ENCODE data around the gene HHIPL1. TPM values are rescaled to one million over a fixed set of nuclear protein-coding genes. Genes with fewer than 3 reads are reported as not detected.
"Not testable (repeated sequence)": the region's sequence is repeated elsewhere in the genome, so short reads cannot be mapped to it uniquely, and the experiment has no call there.

HHIPL1 gene
- total RNA-seq, 1 donor from 2014 or later, result not detected

DNA sequence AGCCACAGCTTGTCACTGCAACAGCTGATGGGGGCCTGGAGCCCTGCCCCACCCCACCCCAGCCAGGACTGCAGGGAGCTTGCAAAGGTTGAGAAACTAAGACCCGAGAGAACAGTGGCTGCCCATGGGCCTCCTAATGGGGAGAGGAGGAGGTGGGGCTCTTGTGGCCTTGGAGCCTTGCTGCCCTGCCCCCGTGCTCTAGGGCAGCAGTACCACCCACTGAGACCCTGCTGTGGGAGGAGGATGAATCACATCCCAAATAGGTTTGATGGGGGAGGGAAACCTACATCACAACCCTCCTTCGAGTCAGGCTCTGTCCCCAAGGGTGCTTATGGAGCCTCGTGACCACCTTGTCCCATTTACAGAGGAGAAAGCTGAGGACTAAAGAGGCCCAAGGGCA is 15.9 kb downstream of the HHIPL1 start:
- Mint-ChIP-seq H3K27ac (no peak overlapping the region), H3K27me3 (ENCODE audit: low read depth) (peaks cover 33% of the 10 kb centered on the region), H3K36me3 (ENCODE audit: low read depth) (no peaks in the 10 kb centered on the region), H3K9me3 (no peaks in the 10 kb centered on the region), H3K4me1 (ENCODE audit: low read depth) (no peaks in the 10 kb centered on the region), H3K4me3 (ENCODE audit: low read depth) (no peak overlapping the region)
- no peak for DNase-seq (ENCODE audit: low spot score)
- intact Hi-C loops (cut with micrococcal nuclease), result no loop called here

DNA sequence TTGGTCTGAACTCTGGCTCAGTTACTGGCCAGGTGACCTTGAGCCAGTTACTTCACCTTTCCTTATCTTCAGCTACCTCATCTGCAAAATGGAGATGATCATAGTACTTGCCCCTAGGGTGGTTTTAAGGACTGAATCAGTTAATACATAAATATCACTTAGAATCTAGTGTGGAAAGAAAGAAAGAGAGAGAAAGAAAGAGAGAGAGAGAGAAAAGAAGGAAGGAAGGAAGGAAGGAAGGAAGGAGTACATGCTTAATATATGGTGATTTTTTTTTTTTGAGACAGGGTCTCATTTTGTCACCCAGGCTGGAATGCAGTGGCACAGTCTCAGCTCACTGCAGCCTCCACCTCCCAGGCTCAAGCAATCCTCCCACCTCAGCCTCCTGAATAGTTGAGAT is 16.3 kb downstream of the HHIPL1 start:
- intact Hi-C loops (cut with micrococcal nuclease), result not testable (repeated sequence)

DNA sequence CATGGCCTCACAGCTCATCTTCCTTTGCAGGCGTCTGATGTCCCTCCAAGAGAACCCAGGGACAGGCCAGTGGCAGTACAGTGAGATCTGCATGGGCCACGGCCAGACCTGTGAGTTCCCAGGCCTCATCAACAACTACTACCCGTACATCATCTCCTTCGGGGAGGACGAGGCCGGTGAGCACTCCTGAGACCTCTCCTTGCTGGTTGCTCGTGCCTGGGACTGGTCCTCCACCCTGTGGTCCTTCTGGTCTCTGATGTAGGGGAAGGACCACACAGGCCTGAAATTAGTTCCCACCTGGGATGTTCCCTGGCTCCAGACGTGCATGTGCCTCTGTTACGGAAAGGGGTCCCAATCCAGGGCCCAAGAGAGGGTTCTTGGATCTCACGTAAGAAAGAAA is 17.9 kb downstream of the HHIPL1 start:
- H3K9me3 Mint-ChIP-seq, result no peaks in the 10 kb centered on the region
- peaks cover 26% of the 10 kb centered on the region for H3K27me3 Mint-ChIP-seq (ENCODE audit: low read depth)
- intact Hi-C loops (cut with micrococcal nuclease), result no loop called here
- H3K27ac Mint-ChIP-seq, result no peak overlapping the region
- H3K4me1 Mint-ChIP-seq (ENCODE audit: low read depth), result no peaks in the 10 kb centered on the region
- H3K36me3 Mint-ChIP-seq (ENCODE audit: low read depth), result no peaks in the 10 kb centered on the region
- DNase-seq (ENCODE audit: low spot score), result no peak
- H3K4me3 Mint-ChIP-seq (ENCODE audit: low read depth), result no peak overlapping the region

More for the DNA sequence above, 16.3 kb downstream of the HHIPL1 start:
- H3K9me3 Mint-ChIP-seq; H3K4me3 Mint-ChIP-seq (ENCODE audit: low read depth); H3K36me3 Mint-ChIP-seq (ENCODE audit: low read depth); H3K4me1 Mint-ChIP-seq (ENCODE audit: low read depth); H3K27ac Mint-ChIP-seq; DNase-seq (ENCODE audit: low spot score): not testable (repeated sequence)
- peaks cover 31% of the 10 kb centered on the region for H3K27me3 Mint-ChIP-seq (ENCODE audit: low read depth)

DNA sequence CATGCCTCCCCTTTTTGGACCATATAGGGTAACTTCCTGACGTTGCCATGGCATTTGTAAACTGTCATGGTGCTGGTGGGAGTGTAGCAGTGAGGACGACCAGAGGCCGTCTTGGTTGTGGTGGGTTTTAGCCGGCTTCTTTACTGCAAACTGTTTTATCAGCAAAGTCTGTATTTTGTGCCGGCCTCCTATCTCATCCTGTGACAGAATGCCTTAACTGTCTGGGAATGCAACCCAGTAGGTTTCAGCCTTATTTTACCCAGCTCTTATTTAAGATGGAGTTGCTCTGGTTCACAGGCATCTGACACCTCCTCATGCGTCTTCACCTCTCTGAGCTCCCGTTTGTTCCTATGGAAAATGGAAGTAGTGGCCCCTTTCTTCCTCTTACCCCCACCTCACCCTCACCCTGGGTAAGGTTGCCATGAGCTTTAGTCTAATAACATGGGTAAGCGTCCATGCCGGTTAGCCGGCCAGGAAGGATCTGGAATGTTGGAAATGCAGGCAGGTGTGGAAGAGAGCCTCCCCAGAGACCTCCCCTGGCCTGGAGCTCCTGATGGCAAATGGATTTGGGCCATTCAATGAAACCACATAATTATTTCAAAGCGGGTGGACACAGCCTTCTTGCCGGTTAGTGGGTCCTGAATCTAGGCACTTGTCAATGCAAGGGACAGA is 18.6 kb downstream of the HHIPL1 start:
- intact Hi-C loops (cut with micrococcal nuclease), result no loop called here
- Mint-ChIP-seq H3K4me1 (ENCODE audit: low read depth) (no peaks in the 10 kb centered on the region), H3K9me3 (no peaks in the 10 kb centered on the region), H3K27me3 (ENCODE audit: low read depth) (peaks cover 19% of the 10 kb centered on the region), H3K36me3 (ENCODE audit: low read depth) (no peaks in the 10 kb centered on the region), H3K4me3 (ENCODE audit: low read depth) (no peak overlapping the region), H3K27ac (no peak overlapping the region)
- no peak for DNase-seq (ENCODE audit: low spot score)

DNA sequence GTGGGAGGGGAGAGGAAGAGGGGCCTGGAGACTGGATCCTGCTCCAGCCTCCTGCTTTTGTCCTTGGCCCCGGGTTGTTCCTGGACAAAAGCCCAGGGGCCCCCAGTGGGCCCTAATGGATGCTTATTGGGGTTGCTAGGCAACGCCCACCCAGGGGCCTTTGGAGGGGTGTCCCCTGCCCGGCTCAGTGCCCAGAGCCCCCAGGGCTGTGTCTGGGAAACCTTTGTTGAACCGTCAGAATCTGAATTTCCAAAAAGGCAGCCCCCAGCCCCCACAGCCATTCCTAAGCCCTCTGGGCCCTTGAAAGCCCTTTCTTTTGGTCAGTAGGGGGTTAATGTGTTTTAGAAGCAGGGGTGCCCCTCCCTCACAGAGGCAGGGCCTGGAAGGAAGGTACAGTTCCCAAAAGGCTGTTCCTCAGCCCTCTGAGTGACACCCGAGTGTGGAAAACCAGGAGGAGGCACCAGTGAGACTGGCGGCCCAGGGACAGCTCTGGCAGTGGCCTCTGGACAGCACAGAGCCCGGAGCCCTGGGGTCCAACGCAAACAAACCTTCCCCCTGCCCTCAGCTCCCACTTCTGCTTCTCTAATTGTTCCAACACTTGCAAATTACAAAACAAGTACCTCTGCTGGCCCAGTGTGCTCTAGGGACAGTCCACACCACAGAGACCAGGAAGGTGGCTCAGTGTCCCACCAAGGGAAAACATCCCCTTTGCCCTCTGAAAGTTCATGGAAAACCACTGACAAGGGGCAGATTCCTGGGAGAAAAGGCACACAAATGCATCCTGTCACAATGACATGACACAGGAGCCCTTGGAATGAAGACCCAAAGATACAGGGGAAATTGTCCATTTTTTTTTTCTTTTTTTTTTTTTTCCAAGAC is 19.4 kb downstream of the HHIPL1 start:
- Mint-ChIP-seq H3K4me1 (ENCODE audit: low read depth) (no peaks in the 10 kb centered on the region), H3K36me3 (ENCODE audit: low read depth) (no peaks in the 10 kb centered on the region), H3K9me3 (no peaks in the 10 kb centered on the region), H3K27ac (no peak overlapping the region), H3K27me3 (ENCODE audit: low read depth) (peaks cover 14% of the 10 kb centered on the region), H3K4me3 (ENCODE audit: low read depth) (no peak overlapping the region)
- no peak for DNase-seq (ENCODE audit: low spot score)
- intact Hi-C loops (cut with micrococcal nuclease), result no loop called here

DNA sequence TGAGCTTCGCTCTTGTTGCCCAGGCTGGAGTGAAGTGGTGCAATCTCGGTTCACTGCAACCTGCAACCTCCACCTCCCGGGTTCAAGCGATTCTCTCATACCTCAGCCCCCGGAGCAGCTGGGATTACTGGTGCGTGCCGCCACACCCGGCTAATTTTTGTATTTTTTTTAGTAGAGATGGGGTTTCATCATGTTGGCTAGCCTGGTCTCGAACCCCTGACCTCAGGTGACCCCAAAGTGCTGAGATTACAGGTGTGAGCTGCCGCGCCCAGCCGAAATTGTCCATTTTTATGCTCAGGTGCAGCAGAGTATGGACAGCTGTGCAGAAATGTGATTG is 20.0 kb downstream of the HHIPL1 start:
- Mint-ChIP-seq H3K27me3 (ENCODE audit: low read depth) (peaks cover 13% of the 10 kb centered on the region), H3K4me3 (ENCODE audit: low read depth) (no peak overlapping the region), H3K36me3 (ENCODE audit: low read depth) (no peaks in the 10 kb centered on the region), H3K4me1 (ENCODE audit: low read depth) (no peaks in the 10 kb centered on the region), H3K27ac (no peak overlapping the region), H3K9me3 (no peaks in the 10 kb centered on the region)
- intact Hi-C loops (cut with micrococcal nuclease), result no loop called here
- DNase-seq (ENCODE audit: low spot score), result no peak

DNA sequence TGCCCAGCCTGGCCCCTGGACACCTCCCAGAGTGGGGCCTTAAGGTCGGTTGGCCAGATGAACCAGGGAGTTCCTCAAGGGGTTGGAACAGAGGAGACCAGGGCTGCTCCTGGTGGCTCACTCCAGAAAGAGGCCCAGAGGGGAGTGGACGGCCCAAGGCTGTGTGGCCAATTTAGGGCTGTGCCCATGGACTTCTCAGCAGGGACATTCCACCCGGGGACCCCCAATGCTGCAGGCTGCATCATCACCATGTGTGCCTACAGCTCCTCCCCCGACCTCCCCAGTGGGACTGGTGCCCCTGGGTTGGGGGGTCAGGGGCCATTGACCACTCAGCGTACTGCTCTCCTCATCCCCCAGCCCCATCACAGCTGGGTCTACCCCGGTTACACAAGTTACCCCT is 21.6 kb downstream of the HHIPL1 start:
- DNase-seq (ENCODE audit: low spot score), result no peak
- Mint-ChIP-seq H3K27me3 (ENCODE audit: low read depth) (no peaks in the 10 kb centered on the region), H3K27ac (no peak overlapping the region), H3K4me1 (ENCODE audit: low read depth) (no peaks in the 10 kb centered on the region), H3K4me3 (ENCODE audit: low read depth) (no peak overlapping the region), H3K36me3 (ENCODE audit: low read depth) (no peaks in the 10 kb centered on the region), H3K9me3 (no peaks in the 10 kb centered on the region)
- intact Hi-C loops (cut with micrococcal nuclease), result no loop called here

DNA sequence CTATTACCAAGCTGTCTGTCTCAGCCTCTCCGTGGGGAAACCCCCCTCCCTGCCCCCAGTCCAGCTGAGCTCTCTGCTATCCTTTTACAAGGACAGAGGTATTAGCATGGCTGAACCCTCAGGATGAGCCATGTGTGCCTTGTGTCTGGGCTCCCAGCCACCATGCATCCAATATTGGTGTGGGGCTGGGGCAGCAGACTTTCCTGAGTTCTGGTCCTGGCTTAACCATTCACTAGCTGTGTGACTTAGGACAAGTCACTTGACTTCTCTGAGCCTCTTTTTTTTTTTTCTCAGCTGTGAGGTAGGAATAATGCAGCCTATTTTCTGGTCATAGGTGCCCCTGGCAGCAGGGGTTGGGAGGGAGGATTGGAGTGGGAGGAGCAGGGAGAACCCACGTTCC is 22.1 kb downstream of the HHIPL1 start:
- Mint-ChIP-seq H3K4me1 (ENCODE audit: low read depth) (no peaks in the 10 kb centered on the region), H3K36me3 (ENCODE audit: low read depth) (no peaks in the 10 kb centered on the region), H3K9me3 (no peaks in the 10 kb centered on the region), H3K27ac (no peak overlapping the region), H3K27me3 (ENCODE audit: low read depth) (no peaks in the 10 kb centered on the region), H3K4me3 (ENCODE audit: low read depth) (no peak overlapping the region)
- intact Hi-C loops (cut with micrococcal nuclease), result no loop called here
- DNase-seq (ENCODE audit: low spot score), result no peak

DNA sequence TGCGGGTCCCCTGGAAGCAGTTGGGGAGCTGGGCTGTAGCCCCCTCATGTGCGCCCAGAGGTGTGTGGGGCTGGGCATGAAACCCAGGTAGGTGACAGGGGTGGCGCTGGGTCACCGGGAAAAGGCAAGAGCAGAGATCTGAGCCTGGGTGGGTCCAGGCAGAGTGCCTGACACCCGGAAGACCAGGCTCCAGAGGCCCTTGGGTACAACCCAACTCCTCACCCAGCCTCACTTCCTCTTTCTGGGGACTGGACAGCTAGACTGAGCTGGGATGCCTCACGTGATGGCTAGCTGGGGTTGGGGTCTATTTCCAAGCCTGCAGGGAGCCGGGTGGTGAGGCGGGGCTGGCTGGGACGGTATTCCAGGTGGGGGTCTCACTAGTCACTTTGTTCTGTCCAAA is 22.9 kb downstream of the HHIPL1 start:
- H3K27me3 Mint-ChIP-seq (ENCODE audit: low read depth), result no peaks in the 10 kb centered on the region
- no peak overlapping the region for H3K4me3 Mint-ChIP-seq (ENCODE audit: low read depth)
- H3K9me3 Mint-ChIP-seq, result no peaks in the 10 kb centered on the region
- H3K4me1 Mint-ChIP-seq (ENCODE audit: low read depth), result peaks cover 3% of the 10 kb centered on the region
- no peak for DNase-seq (ENCODE audit: low spot score)
- intact Hi-C loops (cut with micrococcal nuclease), result no loop called here
- H3K36me3 Mint-ChIP-seq (ENCODE audit: low read depth), result no peaks in the 10 kb centered on the region
- no peak overlapping the region for H3K27ac Mint-ChIP-seq

DNA sequence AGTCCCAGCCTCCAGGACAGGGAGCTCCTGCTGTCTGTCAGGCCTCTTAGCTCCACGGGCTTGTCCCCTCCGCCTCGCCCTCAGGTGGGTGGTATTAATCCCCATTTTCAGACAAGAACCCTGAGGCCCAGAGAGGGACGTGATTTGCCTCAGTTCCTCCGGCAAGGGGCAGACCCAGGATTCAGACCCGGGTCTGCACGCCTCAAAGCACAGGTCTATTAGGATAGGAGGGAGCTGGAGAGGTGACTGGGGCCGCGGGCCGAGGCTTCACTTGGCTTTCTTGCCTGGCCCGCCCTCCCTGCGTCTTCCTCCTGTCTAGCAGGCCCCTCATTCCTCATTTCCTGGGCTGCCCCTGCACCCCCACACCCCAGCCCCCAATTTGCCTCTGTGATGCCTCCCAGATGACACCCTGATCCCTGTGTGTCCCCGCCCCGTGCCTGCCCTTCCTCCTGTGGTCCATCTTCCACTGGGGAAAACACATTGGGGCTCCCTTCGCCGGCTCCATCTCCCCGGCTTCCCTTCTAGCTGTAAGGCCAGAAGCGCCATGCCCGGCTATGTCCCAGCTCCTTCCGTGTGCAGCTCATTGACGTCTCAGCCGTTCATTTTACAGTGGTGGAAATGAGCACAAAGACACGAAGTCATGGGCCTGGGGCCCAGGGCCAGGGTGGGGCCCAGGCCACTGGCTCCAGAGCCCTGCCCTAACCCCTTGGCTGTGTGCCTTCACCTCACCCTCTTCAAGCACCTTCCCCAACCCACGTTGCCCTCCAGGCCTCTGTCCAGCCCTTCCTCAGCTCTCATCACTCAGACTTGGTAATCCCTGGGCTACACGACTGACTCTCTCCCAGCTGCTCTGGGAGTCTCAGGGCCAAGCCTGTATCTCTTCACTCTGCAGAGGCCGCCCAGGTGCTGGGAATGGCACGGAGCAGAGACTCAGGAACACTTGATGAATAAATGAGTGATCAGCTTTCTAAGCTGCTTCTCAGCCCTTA is 23.7 kb downstream of the HHIPL1 start:
- intact Hi-C loops (cut with micrococcal nuclease), result no loop called here
- H3K36me3 Mint-ChIP-seq (ENCODE audit: low read depth), result no peaks in the 10 kb centered on the region
- H3K4me1 Mint-ChIP-seq (ENCODE audit: low read depth), result peaks cover 3% of the 10 kb centered on the region

DNA sequence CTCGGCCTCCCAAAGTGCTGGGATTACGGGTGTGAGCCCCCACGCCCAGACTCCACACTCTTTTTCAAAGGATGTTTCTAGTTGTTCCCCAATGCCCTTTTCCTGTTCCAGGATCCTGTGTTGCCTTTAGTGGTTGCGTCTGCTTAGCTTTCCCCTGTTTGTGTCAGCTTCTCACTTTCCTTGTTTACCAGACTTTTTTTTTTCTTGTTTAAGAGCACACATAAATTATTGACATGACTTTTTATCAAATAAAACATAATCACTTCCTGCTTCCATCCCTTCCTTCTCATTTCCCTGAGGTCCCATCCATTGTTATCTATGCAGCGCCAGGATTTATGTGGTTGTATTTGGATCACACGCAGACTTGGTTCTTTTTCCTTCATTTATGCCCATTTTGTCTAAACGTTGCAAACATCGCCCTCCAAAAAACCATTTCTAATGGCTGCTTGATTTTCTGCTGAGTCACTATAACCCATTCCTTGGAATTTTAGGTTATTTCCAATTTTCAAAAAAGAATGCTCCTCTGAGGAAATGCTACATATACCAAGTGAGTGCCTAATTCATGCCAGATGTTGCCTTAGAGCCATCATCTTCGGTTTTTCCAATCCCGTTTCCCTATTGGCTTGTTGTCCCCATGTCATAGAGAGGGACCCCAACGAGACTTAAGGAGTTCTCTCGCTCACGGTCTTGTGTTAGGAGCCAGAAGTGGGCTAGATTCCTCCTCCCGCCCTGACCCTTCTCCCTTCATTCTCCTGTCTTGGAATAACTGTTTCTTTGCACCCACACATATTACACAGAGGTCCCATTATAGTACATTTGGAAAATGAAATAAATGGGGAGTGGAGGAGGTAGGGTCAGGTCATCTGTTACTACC is 25.7 kb downstream of the HHIPL1 start:
- Mint-ChIP-seq H3K9me3 (no peaks in the 10 kb centered on the region), H3K4me3 (ENCODE audit: low read depth) (no peak overlapping the region), H3K27ac (no peak overlapping the region), H3K36me3 (ENCODE audit: low read depth) (no peaks in the 10 kb centered on the region), H3K4me1 (ENCODE audit: low read depth) (peaks cover 3% of the 10 kb centered on the region), H3K27me3 (ENCODE audit: low read depth) (no peaks in the 10 kb centered on the region)
- DNase-seq (ENCODE audit: low spot score), result no peak
- intact Hi-C loops (cut with micrococcal nuclease), result no loop called here

More for the DNA sequence above, 23.7 kb downstream of the HHIPL1 start:
- H3K27ac Mint-ChIP-seq, result no peak overlapping the region
- no peak overlapping the region for H3K4me3 Mint-ChIP-seq (ENCODE audit: low read depth)
- H3K27me3 Mint-ChIP-seq (ENCODE audit: low read depth), result no peaks in the 10 kb centered on the region
- no peak for DNase-seq (ENCODE audit: low spot score)
- H3K9me3 Mint-ChIP-seq, result no peaks in the 10 kb centered on the region

Measured in activated T-helper 2 cell treated with anti-CD3 and anti-CD28 coated beads, Interferon-gamma antibody, Interleukin-2, Interleukin-4, amounts not matched to agents 10 μg/mL and 5 μg/mL and 100 μg/mL, durations not matched to agents 14 hours and 24 hours and 36 hours (primary cell).